Measurements from ENCODE around the gene CFAP299. TPM values are rescaled to one million over a fixed set of nuclear protein-coding genes. Genes with fewer than 3 reads are reported as not detected.

CFAP299 gene
- total RNA-seq, 1 donor, result 2.5 TPM

DNA sequence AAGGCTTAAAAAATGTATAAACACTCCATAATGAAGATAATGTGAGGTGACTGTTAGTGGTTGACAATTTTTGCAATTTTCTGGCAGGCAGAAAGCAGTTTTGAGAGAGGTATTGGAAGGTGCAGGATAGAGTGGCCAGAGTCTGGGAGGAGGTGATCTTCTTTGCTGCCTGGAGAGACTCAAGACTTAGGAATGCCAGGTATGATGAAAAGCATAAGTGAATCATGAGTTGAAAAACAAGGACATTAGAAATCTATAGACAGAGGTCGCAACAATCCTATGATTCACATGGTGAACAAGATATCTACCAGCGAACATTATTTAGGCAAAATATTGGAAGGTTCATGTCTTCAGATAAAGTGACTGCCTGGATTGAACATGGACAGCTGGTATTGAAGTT lies 118.5 kb downstream of the CFAP299 start:
- H3K79me2 ChIP-seq (ENCODE audit: insufficient read depth, low read length), result no peaks in the 10 kb centered on the region
- H2AFZ ChIP-seq (ENCODE audit: low read length), result no peak overlapping the region
- H4K20me1 ChIP-seq (ENCODE audit: insufficient read depth, low read length), result no peaks in the 10 kb centered on the region
- TF ChIP-seq, protein P1, sequence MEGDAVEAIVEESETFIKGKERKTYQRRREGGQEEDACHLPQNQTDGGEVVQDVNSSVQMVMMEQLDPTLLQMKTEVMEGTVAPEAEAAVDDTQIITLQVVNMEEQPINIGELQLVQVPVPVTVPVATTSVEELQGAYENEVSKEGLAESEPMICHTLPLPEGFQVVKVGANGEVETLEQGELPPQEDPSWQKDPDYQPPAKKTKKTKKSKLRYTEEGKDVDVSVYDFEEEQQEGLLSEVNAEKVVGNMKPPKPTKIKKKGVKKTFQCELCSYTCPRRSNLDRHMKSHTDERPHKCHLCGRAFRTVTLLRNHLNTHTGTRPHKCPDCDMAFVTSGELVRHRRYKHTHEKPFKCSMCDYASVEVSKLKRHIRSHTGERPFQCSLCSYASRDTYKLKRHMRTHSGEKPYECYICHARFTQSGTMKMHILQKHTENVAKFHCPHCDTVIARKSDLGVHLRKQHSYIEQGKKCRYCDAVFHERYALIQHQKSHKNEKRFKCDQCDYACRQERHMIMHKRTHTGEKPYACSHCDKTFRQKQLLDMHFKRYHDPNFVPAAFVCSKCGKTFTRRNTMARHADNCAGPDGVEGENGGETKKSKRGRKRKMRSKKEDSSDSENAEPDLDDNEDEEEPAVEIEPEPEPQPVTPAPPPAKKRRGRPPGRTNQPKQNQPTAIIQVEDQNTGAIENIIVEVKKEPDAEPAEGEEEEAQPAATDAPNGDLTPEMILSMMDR (IDR thresholded peaks at IDR 0.05; ENCODE audit: extremely low read depth, low read depth, low read length), result no peak
- no peaks in the 10 kb centered on the region for H3K27me3 ChIP-seq (ENCODE audit: insufficient read depth, low read length)
- H3K9me3 ChIP-seq (ENCODE audit: low read depth, low read length), result no peaks in the 10 kb centered on the region
- H3K4me2 ChIP-seq (ENCODE audit: insufficient read depth, low read length), result no peak overlapping the region
- no peak overlapping the region for H3K4me3 ChIP-seq (ENCODE audit: insufficient read depth, low read length)
- no peaks in the 10 kb centered on the region for H3K4me1 ChIP-seq (ENCODE audit: insufficient read depth, low read length)
- no peaks in the 10 kb centered on the region for H3K36me3 ChIP-seq (ENCODE audit: insufficient read depth, low read length)
- no peak for DNase-seq (ENCODE audit: insufficient read length, low spot score, missing footprints)
- no peak overlapping the region for H3K27ac ChIP-seq (ENCODE audit: low read depth, low read length)

DNA sequence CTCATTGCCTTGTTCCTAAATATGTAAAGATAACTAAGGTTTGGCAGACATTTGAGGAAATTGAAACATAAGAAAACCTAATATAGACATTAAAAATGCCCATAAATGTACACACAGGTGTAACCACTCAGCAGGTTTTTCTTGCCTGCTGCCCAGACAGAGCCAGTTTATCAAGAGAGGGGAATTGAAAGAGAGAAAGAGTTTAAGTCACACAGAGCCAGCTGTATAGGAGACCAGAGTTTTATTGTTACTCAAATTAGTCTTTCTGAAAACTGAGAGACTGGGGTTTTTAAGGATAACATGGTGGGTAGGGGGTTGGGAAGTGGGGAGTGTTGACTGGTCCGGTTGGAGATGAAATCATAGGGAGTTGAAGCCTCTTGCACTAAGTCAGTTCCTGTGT lies 119.0 kb downstream of the CFAP299 start:
- no peak for DNase-seq (ENCODE audit: insufficient read length, low spot score, missing footprints)

DNA sequence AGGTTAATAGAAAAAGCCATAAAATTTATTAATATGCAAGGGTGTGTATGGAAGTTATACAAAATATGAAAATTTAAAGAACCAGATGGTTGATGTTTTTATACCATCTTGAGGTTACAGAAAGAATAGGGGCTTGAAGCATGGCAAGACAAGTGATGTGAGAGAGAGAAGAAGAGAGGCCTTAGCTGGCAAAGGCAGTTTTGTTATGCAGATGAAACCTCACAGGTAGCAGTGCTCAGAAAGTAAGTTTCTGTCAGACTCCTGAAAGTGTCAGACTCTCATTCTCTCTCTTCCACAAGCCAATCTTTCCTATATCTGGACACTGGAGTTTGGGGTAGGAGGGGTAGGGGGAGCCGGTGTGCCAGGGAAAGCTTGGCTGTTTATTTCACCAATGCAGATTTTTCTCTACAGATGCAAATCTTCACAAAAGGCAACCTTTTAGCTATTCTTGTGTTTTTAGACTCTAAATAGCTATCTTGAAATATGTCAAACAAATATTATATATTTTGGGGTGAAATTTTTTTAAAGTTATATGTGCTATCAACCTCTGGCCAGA lies 124.5 kb downstream of the CFAP299 start:
- Histone ChIP-seq H3K36me3 (ENCODE audit: insufficient read depth, low read length) (no peaks in the 10 kb centered on the region), H3K4me1 (ENCODE audit: insufficient read depth, low read length) (peaks cover 5% of the 10 kb centered on the region), H3K9me3 (ENCODE audit: low read depth, low read length) (no peaks in the 10 kb centered on the region), H2AFZ (ENCODE audit: low read length) (no peak overlapping the region), H4K20me1 (ENCODE audit: insufficient read depth, low read length) (no peaks in the 10 kb centered on the region), H3K27ac (ENCODE audit: low read depth, low read length) (no peak overlapping the region), H3K79me2 (ENCODE audit: insufficient read depth, low read length) (no peaks in the 10 kb centered on the region), H3K4me3 (ENCODE audit: insufficient read depth, low read length) (no peak overlapping the region), H3K4me2 (ENCODE audit: insufficient read depth, low read length) (no peak overlapping the region), H3K27me3 (ENCODE audit: insufficient read depth, low read length) (no peaks in the 10 kb centered on the region)
- no peak for DNase-seq (ENCODE audit: insufficient read length, low spot score, missing footprints)
- TF ChIP-seq, protein P1 (IDR thresholded peaks at IDR 0.05; ENCODE audit: extremely low read depth, low read depth, low read length), result no peak

More for the DNA sequence above, 119.0 kb downstream of the CFAP299 start:
- Histone ChIP-seq H3K9me3 (ENCODE audit: low read depth, low read length) (no peaks in the 10 kb centered on the region), H3K36me3 (ENCODE audit: insufficient read depth, low read length) (no peaks in the 10 kb centered on the region), H2AFZ (ENCODE audit: low read length) (no peak overlapping the region), H3K27me3 (ENCODE audit: insufficient read depth, low read length) (no peaks in the 10 kb centered on the region), H3K4me1 (ENCODE audit: insufficient read depth, low read length) (no peaks in the 10 kb centered on the region), H3K4me2 (ENCODE audit: insufficient read depth, low read length) (no peak overlapping the region), H3K4me3 (ENCODE audit: insufficient read depth, low read length) (no peak overlapping the region), H3K79me2 (ENCODE audit: insufficient read depth, low read length) (no peaks in the 10 kb centered on the region), H3K27ac (ENCODE audit: low read depth, low read length) (no peak overlapping the region), H4K20me1 (ENCODE audit: insufficient read depth, low read length) (no peaks in the 10 kb centered on the region)
- TF ChIP-seq, protein P1 (IDR thresholded peaks at IDR 0.05; ENCODE audit: extremely low read depth, low read depth, low read length), result no peak

DNA sequence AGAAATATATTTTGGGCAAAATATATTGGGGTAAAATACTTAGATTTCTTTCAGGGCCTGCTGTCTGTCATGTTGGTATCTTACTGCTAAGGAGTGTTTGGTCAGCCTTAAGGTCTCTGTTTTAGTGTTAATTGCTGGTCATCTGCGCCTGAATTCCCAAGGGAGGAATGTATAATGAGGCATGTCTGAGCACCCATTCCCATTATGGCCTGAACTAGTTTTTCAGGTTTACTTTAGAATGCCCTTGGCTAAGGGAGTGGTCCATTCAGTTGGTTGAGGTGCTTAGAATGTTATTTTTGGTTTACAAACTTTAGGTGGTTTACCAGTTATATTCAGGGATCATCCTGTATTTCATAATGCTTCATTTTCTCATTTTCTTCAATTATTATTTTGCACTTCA lies 125.9 kb downstream of the CFAP299 start:
- Histone ChIP-seq H3K27ac (ENCODE audit: low read depth, low read length) (no peak overlapping the region), H3K4me1 (ENCODE audit: insufficient read depth, low read length) (peaks cover 5% of the 10 kb centered on the region), H3K79me2 (ENCODE audit: insufficient read depth, low read length) (no peaks in the 10 kb centered on the region), H3K9me3 (ENCODE audit: low read depth, low read length) (no peaks in the 10 kb centered on the region), H2AFZ (ENCODE audit: low read length) (no peak overlapping the region), H3K27me3 (ENCODE audit: insufficient read depth, low read length) (no peaks in the 10 kb centered on the region), H4K20me1 (ENCODE audit: insufficient read depth, low read length) (no peaks in the 10 kb centered on the region), H3K36me3 (ENCODE audit: insufficient read depth, low read length) (no peaks in the 10 kb centered on the region), H3K4me3 (ENCODE audit: insufficient read depth, low read length) (no peak overlapping the region), H3K4me2 (ENCODE audit: insufficient read depth, low read length) (no peak overlapping the region)
- no peak for DNase-seq (ENCODE audit: insufficient read length, low spot score, missing footprints)
- TF ChIP-seq, protein P1 (IDR thresholded peaks at IDR 0.05; ENCODE audit: extremely low read depth, low read depth, low read length), result no peak
